H1 (cell line): ENCODE data around the gene JPH3. TPM values are rescaled to one million over a fixed set of nuclear protein-coding genes. Genes with fewer than 3 reads are reported as not detected.

ENCODE experiments used
- CTCF ChIA-PET: fragments of 300-600 bp; sonication (Branson Sonifier 250); formaldehyde crosslinking; loops from one replicate; lab custom pipeline; 2021; ENCODE audit not compliant: partially characterized antibody; lab: Charles Lee
- POLR2A ChIA-PET: fragments of 300-600 bp; sonication (Branson Sonifier 250); formaldehyde crosslinking; loops from one replicate; lab custom pipeline; 2021; ENCODE audit warnings: inconsistent platforms; ENCODE audit not compliant: partially characterized antibody; lab: Charles Lee
- DNase-seq, 2 experiments: peaks; one replicate each; pipeline versions ENCODE4 v3.0.0 to v3.0.0-alpha.2; 2010 to 2022; ENCODE audit warnings: low spot score in 2 of 2, low read depth in 1 of 2, mixed read lengths in 1 of 2
- FAIRE-seq: peaks from 2 replicates; lab custom pipeline; 2011; peaks lifted over from hg19 to GRCh38; lab: Jason Lieb, UNC
- H2AFZ ChIP-seq: 2 replicates; pipeline ENCODE4 v1.8.1; 2012; ENCODE audit warnings: low read length, inconsistent platforms
- H2AK5ac ChIP-seq: 2 replicates; pipeline ENCODE4 v1.6.1; 2013; ENCODE audit warnings: low read depth, low read length
- H2BK120ac ChIP-seq: replicated peaks from 2 replicates; pipeline ENCODE3; 2013; ENCODE audit warnings: low read depth, low read length, inconsistent platforms
- H2BK12ac ChIP-seq: 2 replicates; pipeline ENCODE4 v1.6.1; 2013; ENCODE audit warnings: low read depth, low read length
- H2BK15ac ChIP-seq: 2 replicates; pipeline ENCODE4 v1.6.1; 2013; ENCODE audit warnings: low read length
- H2BK20ac ChIP-seq: 2 replicates; pipeline ENCODE4 v1.6.1; 2013; ENCODE audit warnings: low read length
- H2BK5ac ChIP-seq: 2 replicates; pipeline ENCODE4 v1.6.1; 2013; ENCODE audit warnings: low read depth, low read length
- H3K14ac ChIP-seq: 2 replicates; pipeline ENCODE4 v1.6.1; 2013; ENCODE audit warnings: inconsistent platforms; ENCODE audit not compliant: insufficient read length
- H3K18ac ChIP-seq: 2 replicates; pipeline ENCODE4 v1.6.1; 2013; ENCODE audit warnings: low read length; ENCODE audit errors: extremely low read depth
- H3K23ac ChIP-seq: 2 replicates; pipeline ENCODE4 v1.6.1; 2013; ENCODE audit warnings: inconsistent platforms; ENCODE audit not compliant: insufficient read length
- H3K23me2 ChIP-seq: 2 replicates; pipeline ENCODE4 v1.6.1; 2013; ENCODE audit warnings: low read depth, low read length
- H3K27ac ChIP-seq: 2 replicates; pipeline ENCODE4 v1.6.1; 2011; ENCODE audit warnings: low read depth, low read length, inconsistent platforms
- H3K27me3 ChIP-seq, 4 experiments: replicated peaks in 1 of 4; 1 replicate in 1 of 4; 2 replicates in 3 of 4; pipeline versions ENCODE4 v1.6.1 to v1.8.1; 2011 to 2013; ENCODE audit warnings: low read length in 3 of 4, mild to moderate bottlenecking in 3 of 4, inconsistent platforms in 2 of 4, mixed read lengths in 2 of 4, moderate library complexity in 1 of 4; ENCODE audit not compliant: control insufficient read depth in 3 of 4, insufficient read depth in 3 of 4; ENCODE audit errors: extremely low read depth in 1 of 4
- H3K36me3 ChIP-seq, 4 experiments: 2 replicates each; pipeline versions ENCODE4 v1.6.1 to v1.8.1; 2011 to 2013; ENCODE audit warnings: mild to moderate bottlenecking in 4 of 4, low read length in 3 of 4, moderate library complexity in 2 of 4, control low read depth in 1 of 4, inconsistent platforms in 1 of 4; ENCODE audit not compliant: insufficient read depth in 4 of 4, control insufficient read depth in 2 of 4
- H3K4ac ChIP-seq: replicated peaks from 2 replicates; pipeline ENCODE3; 2013; ENCODE audit warnings: low read length, low read depth, mixed read lengths, inconsistent platforms; ENCODE audit not compliant: insufficient read length
- H3K4me1 ChIP-seq, 4 experiments: replicated peaks in 1 of 4; 1 replicate in 1 of 4; 2 replicates in 3 of 4; pipeline versions ENCODE4 v1.6.1 to v1.8.1; 2011 to 2013; ENCODE audit warnings: low read length in 3 of 4, inconsistent platforms in 2 of 4, mixed read lengths in 1 of 4; ENCODE audit not compliant: insufficient read depth in 4 of 4, control insufficient read depth in 3 of 4
- H3K4me2 ChIP-seq, 2 experiments: 2 replicates each; pipeline versions ENCODE4 v1.6.1 to v1.8.1; 2011 to 2013; ENCODE audit warnings: low read depth in 2 of 2, low read length in 2 of 2, control low read depth in 1 of 2, inconsistent platforms in 1 of 2, mild to moderate bottlenecking in 1 of 2; ENCODE audit not compliant: insufficient read depth in 1 of 2
- H3K4me3 ChIP-seq, 4 experiments: fragments of 200-600, 300-600 bp in 1 of 4; sonication (generic), shearing (Covaris generic), sonication (Bioruptor Twin) in 1 of 4; 2 replicates each; pipeline versions ENCODE4 v1.5.1 to v1.8.1; 2011 to 2016; ENCODE audit warnings: low read length in 4 of 4, low read depth in 3 of 4, control low read depth in 2 of 4, inconsistent platforms in 2 of 4, mild to moderate bottlenecking in 2 of 4, mixed read lengths in 1 of 4, moderate library complexity in 1 of 4; ENCODE audit not compliant: insufficient read depth in 2 of 4; ENCODE audit errors: extremely low read depth in 1 of 4
- H3K56ac ChIP-seq: replicated peaks from 2 replicates; pipeline ENCODE3; 2013; ENCODE audit warnings: low read depth, mild to moderate bottlenecking, mixed read lengths, low read length, inconsistent platforms; ENCODE audit not compliant: insufficient read length
- H3K79me1 ChIP-seq: 2 replicates; pipeline ENCODE4 v1.6.1; 2013; ENCODE audit warnings: low read depth, low read length, control low read depth
- H3K79me2 ChIP-seq, 2 experiments: 2 replicates each; pipeline versions ENCODE4 v1.6.1 to v1.8.1; 2012 to 2013; ENCODE audit warnings: low read length in 2 of 2, mild to moderate bottlenecking in 2 of 2, inconsistent platforms in 1 of 2; ENCODE audit not compliant: insufficient read depth in 2 of 2, control insufficient read depth in 1 of 2
- H3K9ac ChIP-seq, 4 experiments: replicated peaks in 1 of 4; 1 replicate in 1 of 4; 2 replicates in 3 of 4; pipeline versions ENCODE4 v1.6.1 to v1.8.1; 2011 to 2013; ENCODE audit warnings: low read depth in 3 of 4, low read length in 3 of 4, control low read depth in 2 of 4, mild to moderate bottlenecking in 2 of 4, moderate library complexity in 2 of 4, inconsistent platforms in 1 of 4; ENCODE audit errors: extremely low read depth in 1 of 4
- H3K9me3 ChIP-seq, 2 experiments: 2 replicates each; pipeline versions ENCODE4 v1.6.1 to v1.8.1; 2012 to 2013; ENCODE audit warnings: mild to moderate bottlenecking in 2 of 2, moderate library complexity in 2 of 2, control low read depth in 1 of 2, inconsistent platforms in 1 of 2, low read depth in 1 of 2, low read length in 1 of 2, mixed read lengths in 1 of 2; ENCODE audit not compliant: insufficient read depth in 2 of 2
- H4K20me1 ChIP-seq, 2 experiments: replicated peaks in 1 of 2; 2 replicates each; pipeline versions ENCODE3 to v1.8.1; 2011 to 2013; ENCODE audit warnings: inconsistent platforms in 2 of 2, low read length in 2 of 2, mild to moderate bottlenecking in 1 of 2; ENCODE audit not compliant: insufficient read depth in 2 of 2, control insufficient read depth in 1 of 2
- H4K5ac ChIP-seq: 2 replicates; pipeline ENCODE4 v1.6.1; 2013; ENCODE audit warnings: low read length, low read depth, mixed read lengths, inconsistent platforms; ENCODE audit not compliant: insufficient read length
- H4K8ac ChIP-seq: 2 replicates; pipeline ENCODE4 v1.8.0; 2013; ENCODE audit warnings: mild to moderate bottlenecking, moderate library complexity, low read length, inconsistent platforms; ENCODE audit not compliant: insufficient read depth; ENCODE audit errors: extremely low read depth
- H4K91ac ChIP-seq: replicated peaks from 2 replicates; pipeline ENCODE3; 2013; ENCODE audit warnings: low read length, mixed read lengths, inconsistent platforms; ENCODE audit not compliant: insufficient read length
- ATF2 ChIP-seq: IDR thresholded peaks from 2 replicates; pipeline ENCODE4 v1.6.1; 2012; ENCODE audit warnings: low read length, inconsistent platforms
- CBX5 ChIP-seq: fragments of 300-800, 300-1000 bp; sonication (generic); IDR thresholded peaks from 2 replicates; pipeline ENCODE4 v1.7.1; 2016; ENCODE audit warnings: antibody characterized with exemption, low read length, low read depth
- CHD2 ChIP-seq: IDR thresholded peaks from 2 replicates; pipeline ENCODE4 v1.6.1; 2012; ENCODE audit warnings: low read length, improper control_type of control experiment
- EZH2 ChIP-seq: fragments of 200-600 bp; sonication (generic); IDR thresholded peaks from 2 replicates; pipeline ENCODE4 v1.7.1; 2012; ENCODE audit warnings: low read depth, mild to moderate bottlenecking, moderate library complexity, low read length, inconsistent platforms; ENCODE audit not compliant: severe bottlenecking
- JUN ChIP-seq: IDR thresholded peaks from 2 replicates; pipeline ENCODE4 v1.6.1; 2011; ENCODE audit warnings: low read depth, mild to moderate bottlenecking, improper control_type of control experiment, low read length
- NANOG ChIP-seq: IDR thresholded peaks from 2 replicates; pipeline ENCODE4 v1.6.1; 2011; ENCODE audit warnings: low read length, low read depth, mild to moderate bottlenecking, inconsistent platforms; ENCODE audit not compliant: insufficient read depth, poor library complexity, severe bottlenecking
- NRF1 ChIP-seq: IDR thresholded peaks from 2 replicates; pipeline ENCODE4 v1.6.1; 2011; ENCODE audit warnings: mild to moderate bottlenecking, low read depth, low read length, improper control_type of control experiment
- PHF8 ChIP-seq: fragments of 200-600 bp; sonication (generic); conservative IDR thresholded peaks from 2 replicates; pipeline ENCODE4 v1.7.1; 2012; ENCODE audit warnings: low read depth, mild to moderate bottlenecking, inconsistent platforms, low read length, moderate library complexity
- RNF2 ChIP-seq: fragments of 200-900, 300-1000 bp; sonication (generic); IDR thresholded peaks from 2 replicates; pipeline ENCODE4 v1.7.1; 2016; ENCODE audit warnings: borderline replicate concordance, low read depth, mild to moderate bottlenecking, antibody characterized with exemption, low read length; ENCODE audit not compliant: poor library complexity, severe bottlenecking; ENCODE audit errors: missing control alignments
- SP2 ChIP-seq: IDR thresholded peaks from 2 replicates; pipeline ENCODE4 v1.6.1; 2012; ENCODE audit warnings: mild to moderate bottlenecking, low read length, inconsistent platforms
- SRF ChIP-seq: IDR thresholded peaks from 2 replicates; pipeline ENCODE4 v1.6.1; 2011; ENCODE audit warnings: mild to moderate bottlenecking, low read depth, low read length, moderate library complexity
- TBP ChIP-seq: IDR thresholded peaks from 2 replicates; pipeline ENCODE4 v1.6.1; 2011; ENCODE audit warnings: low read depth, low read length, improper control_type of control experiment
- whole genome bisulfite sequencing, 2 experiments: shearing (Covaris generic) in 1 of 2; methylation state at CpG; one replicate each; pipeline versions ENCODE4 v1.1.6 to v1.1.7; 2013 to 2015; ENCODE audit warnings: low lambda C conversion rate in 2 of 2, mixed read lengths in 2 of 2, inconsistent platforms in 1 of 2, low coverage in 1 of 2, missing lambda C conversion rate in 1 of 2; ENCODE audit not compliant: insufficient replicate concordance in 2 of 2, insufficient coverage in 1 of 2, insufficient read length in 1 of 2; ENCODE audit errors: extremely low coverage in 1 of 2, missing lambda C conversion rate in 1 of 2; 5-methylcytosine and 5-hydroxymethylcytosine counted together
- polyA plus RNA-seq, 7 experiments: library from polyadenylated mRNA; depleted of rRNA in 3 of 7; stranded (reverse) in 5 of 7; unstranded in 2 of 7; fragments of >200 nt in 5 of 7; fragments of 200-250 nt in 2 of 7; gene quantifications; 1 replicate in 5 of 7; 2 replicates in 1 of 7; 4 replicates in 1 of 7; pipeline versions ENCODE4 v1.2.1 to v1.2.3, GENCODE V29; 2011 to 2013; ENCODE audit warnings: missing spikeins in 2 of 7, mixed read lengths in 2 of 7
- total RNA-seq: library from RNA; stranded (reverse); fragmentation: NEBNext Ultra II Directional; extraction: Animal tissue kit (Norgen Biotek cat#: 25700); gene quantifications from 2 replicates; pipeline ENCODE4 v1.2.1, GENCODE V29; 2021

Gene JPH3
- total and polyA plus RNA-seq, 2 of the 8 experiments (the other 6 are each of a cell fraction or from before 2014, with no cell fraction given) = 10.3 to 28.3 TPM

- Histone ChIP-seq H3K36me3 (peaks cover 0 to 24% (median 10%) of the 10 kb centered on the region in 4 experiments; a peak in 5 of 8 replicates), H2BK12ac (no peak overlapping the region), H2BK5ac (no peak overlapping the region), H4K91ac (no peak overlapping the region), H3K56ac (no peak overlapping the region), H3K4me2 (no peak overlapping the region), H3K79me2 (peaks cover 4 to 52% of the 10 kb centered on the region in 2 experiments; a peak in 3 of 4 replicates), H3K9ac (no peak overlapping the region), H3K79me1 (peaks cover 19% of the 10 kb centered on the region), H2BK15ac (no peak overlapping the region), H4K8ac (no peak overlapping the region; the same call in 1 of the 2 replicates), H4K5ac (no peak overlapping the region), H2BK20ac (no peak overlapping the region), H3K4ac (no peak overlapping the region), H3K27ac (no peak overlapping the region), H3K18ac (no peak overlapping the region), H3K23ac (no peak overlapping the region), H3K9me3 (no peaks in the 10 kb centered on the region; a peak in 1 of 4 replicates), H2AFZ (no peak overlapping the region), H3K23me2 (peaks cover 7% of the 10 kb centered on the region; the same call in 1 of the 2 replicates), H3K14ac (no peak overlapping the region), H3K4me3 (no peak overlapping the region), H3K27me3 (no peaks in the 10 kb centered on the region), H3K4me1 (no peaks in the 10 kb centered on the region), H4K20me1 (peaks cover 11 to 34% of the 10 kb centered on the region in 2 experiments), H2AK5ac (no peak overlapping the region), H2BK120ac (no peak overlapping the region)
- DNase-seq = no peak
- WGBS, 2 experiments = 85% methylated on average over 8 of the region's 8 CpGs; no CpG with 5 or more reads in 1 of the 2 experiments
- ChIA-PET POLR2A (interaction anchor here (0.9 to 1.5 kb wide), 4 partner anchors 9 to 39 kb away, joined by 3 to 5 read pairs (median 4); no protein-coding TSS in a partner anchor), CTCF (no interaction called here)
- FAIRE-seq = no peak
- TF ChIP-seq NRF1 = no peak
- no peak for TF ChIP-seq EZH2
- TF ChIP-seq TBP = no peak
- TF ChIP-seq SP2 = no peak
- TF ChIP-seq CHD2 = no peak
- no peak for TF ChIP-seq ATF2
- TF ChIP-seq RNF2 = no peak
- TF ChIP-seq NANOG = no peak
- no peak for TF ChIP-seq PHF8
- no peak for TF ChIP-seq JUN
- no peak for TF ChIP-seq SRF
- TF ChIP-seq CBX5 = no peak
These were observed 138.1 kb downstream of the JPH3 start for GRCh38 chr16:87740441-87740840.
